HCT116 (cell line): Measurements from ENCODE around the gene CLK3. TPM values are rescaled to one million over a fixed set of nuclear protein-coding genes. Genes with fewer than 3 reads are reported as not detected.

ENCODE experiments used
- ATAC-seq: fragments of 200-7000 bp; cut with Tn5 transposase; 2 replicates; pipeline ENCODE4 v1.9.1; 2020; ENCODE audit warnings: mild to moderate bottlenecking, moderate library complexity
- BruUV-seq: library from RNA; stranded (reverse); fragments of 400-500 nt; replicated peaks from 2 replicates; lab custom pipeline; 2021; lab: Mats Ljungman, UMichigan
- CTCF ChIA-PET: fragments of 300-600 bp; sonication (Branson Sonifier 250); formaldehyde crosslinking; loops from one replicate; lab custom pipeline; 2021; ENCODE audit warnings: antibody characterized with exemption; lab: Charles Lee
- POLR2A ChIA-PET: fragments of 300-600, 350-600 bp; sonication (Branson Sonifier 250); formaldehyde crosslinking; loops from one replicate; lab custom pipeline; 2021; ENCODE audit warnings: antibody characterized with exemption; lab: Charles Lee
- RAD21 ChIA-PET, 2 experiments: fragments of 300-600 bp; sonication (Branson Sonifier 250); formaldehyde crosslinking; loops; one replicate each; lab custom pipeline; 2023; ENCODE audit warnings: low total read pairs in 2 of 2; ENCODE audit not compliant: uncharacterized antibody in 2 of 2, unreplicated experiment in 2 of 2, low non-redundant PET in 1 of 2; lab: Charles Lee
- DNase-seq: peaks from one replicate; pipeline ENCODE4 v3.0.0-alpha.2; 2010; ENCODE audit warnings: low read depth, low spot score
- H2AFZ ChIP-seq: fragments of 200-600 bp; shearing (Covaris generic), sonication (generic); 2 replicates; pipeline ENCODE4 v1.6.1; 2017; ENCODE audit warnings: low read depth, mixed run types, mixed read lengths, antibody characterized with exemption, low read length; ENCODE audit not compliant: poor library complexity, severe bottlenecking
- H3K27ac ChIP-seq: 2 replicates; pipeline ENCODE4 v1.5.1; 2012; ENCODE audit warnings: low read depth, low read length
- H3K27me3 ChIP-seq: fragments of 200-600 bp; sonication (generic); 2 replicates; pipeline ENCODE4 v1.6.1; 2016; ENCODE audit warnings: mixed run types, low read length, mixed read lengths; ENCODE audit not compliant: insufficient read depth
- H3K36me3 ChIP-seq, 2 experiments: fragments of 200-500 bp in 1 of 2; fragments of 200-600 bp in 1 of 2; sonication (Bioruptor generic) in 1 of 2; sonication (generic) in 1 of 2; 2 replicates each; pipeline versions ENCODE4 v1.5.1 to v1.6.1; 2014 to 2016; ENCODE audit warnings: low read length in 2 of 2, inconsistent platforms in 1 of 2, mixed read lengths in 1 of 2, mixed run types in 1 of 2; ENCODE audit not compliant: insufficient read depth in 2 of 2, control insufficient read depth in 1 of 2
- H3K4me1 ChIP-seq, 2 experiments: fragments of 200-600 bp in 1 of 2; sonication (generic) in 1 of 2; 2 replicates each; pipeline versions ENCODE4 v1.5.1 to v1.6.1; 2012 to 2017; ENCODE audit warnings: low read length in 2 of 2, inconsistent platforms in 1 of 2, mild to moderate bottlenecking in 1 of 2, mixed read lengths in 1 of 2, mixed run types in 1 of 2, moderate library complexity in 1 of 2; ENCODE audit not compliant: insufficient read depth in 2 of 2, control insufficient read depth in 1 of 2
- H3K4me2 ChIP-seq: fragments of 200-600 bp; sonication (generic); 2 replicates; pipeline ENCODE4 v1.6.1; 2017; ENCODE audit warnings: mixed run types, low read length, mixed read lengths
- H3K4me3 ChIP-seq, 2 experiments: fragments of 200-600 bp in 1 of 2; sonication (generic) in 1 of 2; replicated peaks in 1 of 2; 2 replicates each; pipeline ENCODE4 v1.5.1; 2011 to 2016; ENCODE audit warnings: low read length in 2 of 2, control low read depth in 1 of 2, low read depth in 1 of 2, mild to moderate bottlenecking in 1 of 2, mixed read lengths in 1 of 2, mixed run types in 1 of 2
- H3K79me2 ChIP-seq: fragments of 200-600 bp; sonication (generic); 2 replicates; pipeline ENCODE4 v1.6.1; 2017; ENCODE audit warnings: mild to moderate bottlenecking, mixed run types, low read length, moderate library complexity, mixed read lengths; ENCODE audit not compliant: insufficient read depth
- H3K9ac ChIP-seq: fragments of 200-600 bp; sonication (generic); 2 replicates; pipeline ENCODE4 v1.6.1; 2016; ENCODE audit warnings: low read length, mixed read lengths
- H3K9me2 ChIP-seq: fragments of 200-600 bp; sonication (generic), shearing (Covaris generic); 2 replicates; pipeline ENCODE4 v1.6.1; 2017; ENCODE audit warnings: mixed run types, mild to moderate bottlenecking, moderate library complexity; ENCODE audit not compliant: insufficient read depth
- H3K9me3 ChIP-seq, 2 experiments: fragments of 200-500 bp in 1 of 2; fragments of 200-600 bp in 1 of 2; sonication (Bioruptor generic) in 1 of 2; sonication (generic) in 1 of 2; 2 replicates each; pipeline ENCODE4 v1.6.1; 2014 to 2017; ENCODE audit warnings: low read length in 2 of 2, mixed read lengths in 2 of 2, inconsistent platforms in 1 of 2, low read depth in 1 of 2, mild to moderate bottlenecking in 1 of 2, mixed run types in 1 of 2, moderate library complexity in 1 of 2; ENCODE audit not compliant: control insufficient read depth in 1 of 2, insufficient read depth in 1 of 2
- H4K20me1 ChIP-seq: fragments of 200-600 bp; sonication (generic), shearing (Covaris generic); 2 replicates; pipeline ENCODE4 v1.6.1; 2017; ENCODE audit warnings: mixed run types, mild to moderate bottlenecking, moderate library complexity; ENCODE audit not compliant: insufficient read depth
- CBX3 ChIP-seq: IDR thresholded peaks from 2 replicates; pipeline ENCODE4 v1.6.1; 2012; ENCODE audit warnings: low read depth
- CEBPB ChIP-seq: IDR thresholded peaks from 2 replicates; pipeline ENCODE4 v1.6.1; 2012; ENCODE audit warnings: low read depth
- EZH2 ChIP-seq: fragments of 200-600 bp; sonication (generic); IDR thresholded peaks from 2 replicates; pipeline ENCODE4 v1.6.1; 2017; ENCODE audit warnings: antibody characterized with exemption, mixed run types
- JUND ChIP-seq: IDR thresholded peaks from 2 replicates; pipeline ENCODE4 v1.6.1; 2012
- POLR2A ChIP-seq: IDR thresholded peaks from 2 replicates; pipeline ENCODE4 v1.7.0; 2011; ENCODE audit warnings: borderline replicate concordance; ENCODE audit not compliant: insufficient read depth, insufficient read length; ENCODE audit errors: extremely low read depth
- RAD21 ChIP-seq: IDR thresholded peaks from 2 replicates; pipeline ENCODE4 v1.6.1; 2012; ENCODE audit warnings: low read depth, mild to moderate bottlenecking
- TCF7L2 ChIP-seq: IDR thresholded peaks from 2 replicates; pipeline ENCODE4 v1.7.0; 2011; ENCODE audit warnings: borderline replicate concordance, inconsistent platforms; ENCODE audit not compliant: insufficient read depth, insufficient read length; ENCODE audit errors: extremely low read depth
- YY1 ChIP-seq: IDR thresholded peaks from 2 replicates; pipeline ENCODE4 v1.6.1; 2011; ENCODE audit warnings: low read length, low read depth, moderate library complexity, mild to moderate bottlenecking; ENCODE audit not compliant: insufficient replicate concordance; ENCODE audit errors: extremely low read depth
- intact Hi-C: fragments of 100-400 bp; cut with micrococcal nuclease; formaldehyde crosslinking; loops from 2 replicates; pipeline ENCODE4 v1.10.0; 2022
- total RNA-seq: library from RNA; stranded (reverse); gene quantifications from one replicate; pipeline ENCODE4 v1.2.1, GENCODE V29; 2021; ENCODE audit not compliant: unreplicated experiment
- TF ChIP-seq, protein P1 (sequence below): IDR thresholded peaks from 2 replicates; pipeline ENCODE4 v1.6.1; 2011; ENCODE audit warnings: mild to moderate bottlenecking, low read length, moderate library complexity; ENCODE audit not compliant: insufficient replicate concordance; ENCODE audit errors: extremely low read depth
- TF ChIP-seq, protein P2 (sequence below), 3 experiments: fragments of 200-600 bp in 1 of 3; sonication (generic) in 1 of 3; IDR thresholded peaks in 2 of 3; conservative IDR thresholded peaks in 1 of 3; 2 replicates each; pipeline ENCODE4 v1.5.1; 2012 to 2017; ENCODE audit warnings: low read depth in 2 of 3, low read length in 2 of 3, antibody characterized with exemption in 1 of 3, borderline replicate concordance in 1 of 3, control low read depth in 1 of 3, mild to moderate bottlenecking in 1 of 3, mixed read lengths in 1 of 3, mixed run types in 1 of 3, moderate library complexity in 1 of 3; ENCODE audit not compliant: insufficient read depth in 1 of 3

Gene CLK3
- total RNA-seq, 1 experiment from 2014 or later = 79.3 TPM

DNA sequence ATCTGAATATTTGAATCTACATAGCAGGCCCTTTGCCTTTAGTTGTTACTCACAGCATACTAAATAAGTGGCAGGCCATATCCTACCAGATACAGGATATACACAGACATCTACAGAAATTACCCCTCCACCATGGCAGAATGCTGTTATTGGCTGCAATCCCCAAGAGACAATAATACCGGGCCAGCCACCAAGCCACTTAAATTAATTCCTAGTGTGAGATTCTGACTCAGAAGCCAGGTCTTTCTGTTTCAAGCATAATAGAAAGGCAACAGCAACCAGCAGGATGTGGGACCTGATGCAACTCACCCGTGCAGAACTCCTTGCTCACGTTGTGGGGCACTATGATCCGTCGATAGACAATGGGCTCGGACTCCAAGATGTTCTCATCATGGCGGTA, 39.8 kb downstream of the CLK3 start:
- H3K4me2 ChIP-seq = no peak overlapping the region
- CTCF ChIA-PET = no interaction called here
- no peak overlapping the region for H3K9ac ChIP-seq
- H3K9me3 ChIP-seq = no peaks in the 10 kb centered on the region
- TF ChIP-seq RAD21 (no peak), YY1 (no peak), CEBPB (no peak), EZH2 (no peak), JUND (no peak), TCF7L2 (no peak), POLR2A (no peak), CBX3 (no peak)
- TF ChIP-seq, protein P1, sequence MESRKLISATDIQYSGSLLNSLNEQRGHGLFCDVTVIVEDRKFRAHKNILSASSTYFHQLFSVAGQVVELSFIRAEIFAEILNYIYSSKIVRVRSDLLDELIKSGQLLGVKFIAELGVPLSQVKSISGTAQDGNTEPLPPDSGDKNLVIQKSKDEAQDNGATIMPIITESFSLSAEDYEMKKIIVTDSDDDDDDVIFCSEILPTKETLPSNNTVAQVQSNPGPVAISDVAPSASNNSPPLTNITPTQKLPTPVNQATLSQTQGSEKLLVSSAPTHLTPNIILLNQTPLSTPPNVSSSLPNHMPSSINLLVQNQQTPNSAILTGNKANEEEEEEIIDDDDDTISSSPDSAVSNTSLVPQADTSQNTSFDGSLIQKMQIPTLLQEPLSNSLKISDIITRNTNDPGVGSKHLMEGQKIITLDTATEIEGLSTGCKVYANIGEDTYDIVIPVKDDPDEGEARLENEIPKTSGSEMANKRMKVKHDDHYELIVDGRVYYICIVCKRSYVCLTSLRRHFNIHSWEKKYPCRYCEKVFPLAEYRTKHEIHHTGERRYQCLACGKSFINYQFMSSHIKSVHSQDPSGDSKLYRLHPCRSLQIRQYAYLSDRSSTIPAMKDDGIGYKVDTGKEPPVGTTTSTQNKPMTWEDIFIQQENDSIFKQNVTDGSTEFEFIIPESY = no peak
- TF ChIP-seq, protein P2, sequence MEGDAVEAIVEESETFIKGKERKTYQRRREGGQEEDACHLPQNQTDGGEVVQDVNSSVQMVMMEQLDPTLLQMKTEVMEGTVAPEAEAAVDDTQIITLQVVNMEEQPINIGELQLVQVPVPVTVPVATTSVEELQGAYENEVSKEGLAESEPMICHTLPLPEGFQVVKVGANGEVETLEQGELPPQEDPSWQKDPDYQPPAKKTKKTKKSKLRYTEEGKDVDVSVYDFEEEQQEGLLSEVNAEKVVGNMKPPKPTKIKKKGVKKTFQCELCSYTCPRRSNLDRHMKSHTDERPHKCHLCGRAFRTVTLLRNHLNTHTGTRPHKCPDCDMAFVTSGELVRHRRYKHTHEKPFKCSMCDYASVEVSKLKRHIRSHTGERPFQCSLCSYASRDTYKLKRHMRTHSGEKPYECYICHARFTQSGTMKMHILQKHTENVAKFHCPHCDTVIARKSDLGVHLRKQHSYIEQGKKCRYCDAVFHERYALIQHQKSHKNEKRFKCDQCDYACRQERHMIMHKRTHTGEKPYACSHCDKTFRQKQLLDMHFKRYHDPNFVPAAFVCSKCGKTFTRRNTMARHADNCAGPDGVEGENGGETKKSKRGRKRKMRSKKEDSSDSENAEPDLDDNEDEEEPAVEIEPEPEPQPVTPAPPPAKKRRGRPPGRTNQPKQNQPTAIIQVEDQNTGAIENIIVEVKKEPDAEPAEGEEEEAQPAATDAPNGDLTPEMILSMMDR (IDR thresholded peaks at IDR 0.05 in 2 of 3, conservative IDR thresholded peaks at IDR 0.05 in 1 of 3; ENCODE audit: borderline replicate concordance in 1 of 3, insufficient read depth in 1 of 3, low read depth in 2 of 3, low read length in 2 of 3) = no peak
- no peaks in the 10 kb centered on the region for H4K20me1 ChIP-seq
- peaks cover 13 to 29% of the 10 kb centered on the region in 2 experiments for H3K4me1 ChIP-seq
- DNase-seq (no peak), ATAC-seq (no peak)
- H3K27ac ChIP-seq = no peak overlapping the region
- POLR2A ChIA-PET = no interaction called here
- no TSS peak for BruUV-seq
- H3K4me3 ChIP-seq = no peak overlapping the region
- intact Hi-C loops = no loop called here
- no peak overlapping the region for H2AFZ ChIP-seq
- peaks cover 22% of the 10 kb centered on the region for H3K79me2 ChIP-seq
- peaks cover 3 to 5% of the 10 kb centered on the region in 2 experiments; a peak in 2 of 4 replicates for H3K36me3 ChIP-seq
- no peaks in the 10 kb centered on the region for H3K9me2 ChIP-seq
- no peaks in the 10 kb centered on the region for H3K27me3 ChIP-seq
- RAD21 ChIA-PET = no interaction called here
